Measurements from ENCODE around the gene GALM.

- TF ChIP-seq CTCF (IDR thresholded peaks at IDR 0.05; ENCODE audit: poor library complexity) (no peak), EZH2 (IDR thresholded peaks at IDR 0.05; ENCODE audit: borderline replicate concordance) (no peak)
Measured at GRCh38 chr2:38690499-38691420, 24.8 kb downstream of the GALM start.

Measured in hepatocyte (in vitro differentiated cells).